Adrenal gland (tissue), 12 donors: ENCODE data around the gene PDE9A. TPM values are rescaled to one million over a fixed set of nuclear protein-coding genes. Genes with fewer than 3 reads are reported as not detected.
"Not testable (repeated sequence)": the region's sequence is repeated elsewhere in the genome, so short reads cannot be mapped to it uniquely, and the experiment has no call there.

Experiments
- DNase-seq, 7 donors: peaks; one replicate each; pipeline ENCODE4 v3.0.0-alpha.2; 2019 to 2020
- H3K27ac ChIP-seq, 5 donors: fragments of 200-600 bp; sonication (generic) in 4 of 5; 1 replicate in 3 of 5; 2 replicates in 2 of 5; pipeline versions ENCODE4 v1.5.1 to v1.8.0; 2016 to 2020; ENCODE audit warnings: mild to moderate bottlenecking in 1 of 5
- H3K27me3 ChIP-seq: fragments of 200-600 bp; 2 replicates; pipeline ENCODE4 v1.8.0; 2021
- H3K36me3 ChIP-seq, 2 donors: fragments of 200-600 bp; replicated peaks in 1 of 2; 1 replicate in 1 of 2; 2 replicates in 1 of 2; pipeline versions ENCODE4 v1.5.1 to v1.8.0; 2018 to 2022
- H3K4me1 ChIP-seq, 2 donors: fragments of 200-600 bp; replicated peaks in 1 of 2; 1 replicate in 1 of 2; 2 replicates in 1 of 2; pipeline versions ENCODE4 v1.5.1 to v1.8.0; 2018 to 2021
- H3K4me3 ChIP-seq, 4 donors: fragments of 200-600 bp; sonication (generic) in 3 of 4; one replicate each; pipeline ENCODE4 v1.5.1; 2016 to 2018
- H3K9me3 ChIP-seq, 3 donors: fragments of 200-600 bp; sonication (generic) in 1 of 3; replicated peaks in 1 of 3; 1 replicate in 2 of 3; 2 replicates in 1 of 3; pipeline versions ENCODE4 v1.5.1 to v1.8.0; 2016 to 2021
- CTCF ChIP-seq, 6 experiments: fragments of 450-650 bp in 4 of 6; fragments of 200-600 bp in 2 of 6; sonication (generic) in 1 of 6; IDR thresholded peaks; 1 replicate in 5 of 6; 2 replicates in 1 of 6; pipeline versions ENCODE4 v1.5.1 to v1.8.0; 2016 to 2021; ENCODE audit warnings: antibody characterized with exemption in 6 of 6, mild to moderate bottlenecking in 2 of 6, moderate library complexity in 1 of 6
- POLR2A ChIP-seq, 2 donors: fragments of 450-650 bp; IDR thresholded peaks; one replicate each; pipeline ENCODE4 v1.6.1; 2017; ENCODE audit warnings: antibody characterized with exemption in 2 of 2, mild to moderate bottlenecking in 2 of 2, moderate library complexity in 1 of 2
- WGBS, 4 donors: extraction: QIAGEN DNeasy Blood & Tissue Kit in 2 of 4; methylation state at CpG; one replicate each; pipeline versions ENCODE4 v1.1.5 to v1.1.7; 2013 to 2017; 5-methylcytosine and 5-hydroxymethylcytosine counted together
- intact Hi-C, 2 donors: fragments of 100-400 bp; cut with DNase I; formaldehyde crosslinking; loops; one replicate each; pipeline versions ENCODE4 v1.14.1 to v1.15.0; 2022 to 2023
- polyA plus RNA-seq, 3 donors: library from polyadenylated mRNA; stranded (reverse); fragments of 200-250 nt in 2 of 3; fragments of 350-450 nt in 1 of 3; fragmentation: Illumina TruSeq in 1 of 3; extraction: RNeasy Lipid Tissue Mini Kit (QIAGEN cat#74804) in 1 of 3; gene quantifications; one replicate each; pipeline ENCODE4 v1.2.3, GENCODE V29; 2013 to 2014
- total RNA-seq, 9 donors: library from RNA; depleted of rRNA in 4 of 9; stranded (reverse); fragments of >200 nt in 4 of 9; fragments of 120-200 nt in 1 of 9; fragmentation: NEBNext Ultra II Directional in 1 of 9; extraction: Animal tissue kit (Norgen Biotek cat#: 25700) in 1 of 9; gene quantifications; one replicate each; pipeline versions ENCODE4 v1.1.0 to v1.2.4, GENCODE V29; 2013 to 2023
- donor health status: healthy with polysubstance abuse.
- donor health status: Bipolar disorder and iron deficiency.
- donor health status: DM: yes; HTN: yes; CAD: no.
- donor health status: DM: no; HTN: no; CAD: no.
- donor health status: DM: no; HTN: no; CAD: no.
- donor health status: DM: yes; HTN: yes; CAD: no.

Gene PDE9A
- total and polyA plus RNA-seq, 12 donors: 4.6 to 58.1 (median 19.5) TPM

- TF ChIP-seq CTCF (IDR thresholded peaks at IDR 0.05) (no peak), POLR2A (IDR thresholded peaks at IDR 0.05) (no peak)
- 63 to 67% (median 65%) methylated on average over 11 to 13 of the region's 13 CpGs for WGBS, 4 donors
Measured at GRCh38 chr21:42624095-42624790, 29.2 kb upstream of the PDE9A start.

GRCh38 chr21:42624936-42625335 is 28.5 kb upstream of the PDE9A start:
- H3K4me1 ChIP-seq: no peaks in the 10 kb centered on the region
- peaks cover 9% of the 10 kb centered on the region for H3K27me3 ChIP-seq
- H3K9me3 ChIP-seq: no peaks in the 10 kb centered on the region
- DNase-seq: no peak
- intact Hi-C loops: no loop called here
- TF ChIP-seq POLR2A (IDR thresholded peaks at IDR 0.05) (no peak), CTCF (IDR thresholded peaks at IDR 0.05) (no peak)
- H3K36me3 ChIP-seq: no peaks in the 10 kb centered on the region
- H3K27ac ChIP-seq: no peak overlapping the region
- WGBS, 4 donors: 75 to 87% (median 81%) methylated on average over 6 of the region's 6 CpGs
- no peak overlapping the region for H3K4me3 ChIP-seq

More at GRCh38 chr21:42624095-42624790, 29.2 kb upstream of the PDE9A start:
- Histone ChIP-seq H3K27me3 (peaks cover 12% of the 10 kb centered on the region), H3K4me3 (no peak overlapping the region), H3K9me3 (no peaks in the 10 kb centered on the region), H3K4me1 (no peaks in the 10 kb centered on the region), H3K36me3 (no peaks in the 10 kb centered on the region), H3K27ac (no peak overlapping the region)
- intact Hi-C loops: no loop called here
- DNase-seq: no peak

- H3K9me3 ChIP-seq: no peaks in the 10 kb centered on the region
- WGBS, 4 donors: 90 to 93% (median 91%) methylated on average over 13 to 14 of the region's 14 CpGs
- no peak for DNase-seq
- H3K27me3 ChIP-seq: peaks cover 9% of the 10 kb centered on the region
- no peak overlapping the region for H3K4me3 ChIP-seq
- intact Hi-C loops: no loop called here
- H3K36me3 ChIP-seq: no peaks in the 10 kb centered on the region
- H3K4me1 ChIP-seq: no peaks in the 10 kb centered on the region
- no peak overlapping the region for H3K27ac ChIP-seq
- TF ChIP-seq POLR2A (IDR thresholded peaks at IDR 0.05): no peak
- no peak for TF ChIP-seq CTCF (IDR thresholded peaks at IDR 0.05)
Measured at GRCh38 chr21:42626171-42626570, 27.2 kb upstream of the PDE9A start.

- no peak for DNase-seq
- Histone ChIP-seq H3K9me3 (no peaks in the 10 kb centered on the region), H3K4me1 (no peaks in the 10 kb centered on the region), H3K4me3 (no peak overlapping the region), H3K36me3 (no peaks in the 10 kb centered on the region), H3K27ac (no peak overlapping the region), H3K27me3 (peaks cover 9% of the 10 kb centered on the region)
- TF ChIP-seq POLR2A (IDR thresholded peaks at IDR 0.05): no peak
- TF ChIP-seq CTCF (IDR thresholded peaks at IDR 0.05): no peak
- intact Hi-C loops: no loop called here
- 83 to 88% (median 87%) methylated on average over 15 of the region's 15 CpGs for WGBS, 4 donors
Measured at GRCh38 chr21:42627527-42628289, 25.7 kb upstream of the PDE9A start.

GRCh38 chr21:42628466-42629061 is 24.9 kb upstream of the PDE9A start:
- DNase-seq, H3K4me1 ChIP-seq, H3K27ac ChIP-seq, H3K9me3 ChIP-seq, H3K36me3 ChIP-seq, intact Hi-C loops, H3K4me3 ChIP-seq, H3K27me3 ChIP-seq: not testable (repeated sequence)
- WGBS, 4 donors: 76 to 81% (median 79%) methylated on average over 2 of the region's 2 CpGs
